Natural killer cell treated with Interleukin-12 subunit alpha and Interleukin-12 subunit beta and Interleukin-15 and Interleukin-18, amount 100 ng/mL, for 72 hours (primary cell): ENCODE results near the gene EFCAB12. TPM values are rescaled to one million over a fixed set of nuclear protein-coding genes. Genes with fewer than 3 reads are reported as not detected.
"Not testable (repeated sequence)": the region's sequence is repeated elsewhere in the genome, so short reads cannot be mapped to it uniquely, and the experiment has no call there.

Source experiments
- ATAC-seq, 2 donors: fragments of 150-1000 bp; cut with Tn5 transposase in 1 of 2; sonication (Bioruptor Pico), chemical (Tn5 transposase) in 1 of 2; 2 replicates each; pipeline ENCODE4 v1.10.0; 2021
- DNase-seq: peaks from one replicate; pipeline ENCODE4 v3.0.0; 2022; ENCODE audit warnings: low spot score
- H3K27ac Mint-ChIP-seq, 2 donors: 1 replicate in 1 of 2; 2 replicates in 1 of 2; pipeline ENCODE4 v1.8.0; 2022; ENCODE audit warnings: mixed read lengths in 2 of 2, mild to moderate bottlenecking in 1 of 2, moderate library complexity in 1 of 2
- H3K27me3 Mint-ChIP-seq, 2 donors: 1 replicate in 1 of 2; 2 replicates in 1 of 2; pipeline ENCODE4 v1.8.0; 2022; ENCODE audit warnings: mixed read lengths in 2 of 2
- H3K36me3 Mint-ChIP-seq: one replicate; pipeline ENCODE4 v1.8.0; 2022; ENCODE audit warnings: mixed read lengths
- H3K4me1 Mint-ChIP-seq, 2 donors: 1 replicate in 1 of 2; 2 replicates in 1 of 2; pipeline ENCODE4 v1.8.0; 2022; ENCODE audit warnings: low read depth in 2 of 2, mixed read lengths in 2 of 2, mild to moderate bottlenecking in 1 of 2
- H3K4me3 Mint-ChIP-seq: one replicate; pipeline ENCODE4 v1.8.0; 2022; ENCODE audit warnings: mixed read lengths
- H3K9me3 Mint-ChIP-seq: 2 replicates; pipeline ENCODE4 v1.8.0; 2022; ENCODE audit warnings: mixed read lengths
- total RNA-seq, 2 donors: library from RNA; stranded (reverse); gene quantifications; one replicate each; pipeline ENCODE4 v1.2.3, GENCODE V29; 2022

Gene EFCAB12
- total RNA-seq, 2 donors from 2014 or later: 1.0 to 2.3 TPM

DNA sequence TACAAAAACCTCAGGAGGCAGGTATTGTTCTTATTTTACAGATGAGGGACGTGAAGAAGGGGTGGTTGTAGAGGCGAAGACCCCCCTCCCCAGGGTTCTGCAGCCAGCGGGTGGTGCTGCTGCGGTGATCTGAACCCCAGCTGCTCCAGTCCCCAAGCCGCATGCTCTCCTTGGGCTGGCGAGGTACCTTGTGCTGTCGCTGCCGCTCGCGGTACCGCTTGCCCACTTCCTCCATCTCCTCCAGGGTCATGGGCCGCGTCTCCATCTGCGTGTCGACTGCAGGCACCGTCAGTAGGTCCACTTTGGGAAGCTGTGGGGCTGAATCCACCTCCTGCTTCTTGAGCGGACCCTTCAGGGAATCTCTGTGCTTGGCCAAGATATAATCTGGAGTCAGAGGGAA lies 17.5 kb downstream of the EFCAB12 start:
- DNase-seq (no peak), ATAC-seq (no peak)
- Mint-ChIP-seq H3K27ac (no peak overlapping the region), H3K4me3 (no peak overlapping the region), H3K27me3 (peaks cover 0 to 2% of the 10 kb centered on the region in 2 donors), H3K36me3 (no peaks in the 10 kb centered on the region), H3K4me1 (no peaks in the 10 kb centered on the region), H3K9me3 (no peaks in the 10 kb centered on the region)

DNA sequence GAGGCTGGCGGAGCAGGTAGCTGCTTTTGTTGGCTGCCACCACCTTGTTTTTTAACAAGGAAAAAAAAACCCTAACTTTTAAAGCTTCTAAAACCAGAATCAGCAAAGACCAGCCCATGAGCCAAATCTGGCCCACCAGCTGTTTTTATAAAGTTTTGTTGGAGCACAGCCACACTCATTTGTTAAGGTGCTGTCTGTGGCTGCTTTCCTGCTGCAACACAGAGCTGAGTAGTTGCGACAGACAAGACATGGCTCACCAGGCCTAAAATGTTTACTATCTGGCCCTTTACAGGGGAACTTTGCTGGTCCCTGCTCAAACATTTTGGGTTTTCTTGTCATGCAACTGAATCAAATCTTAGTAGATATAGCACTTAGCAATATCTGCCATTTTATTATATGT lies 18.9 kb downstream of the EFCAB12 start:
- Mint-ChIP-seq H3K27ac (no peak overlapping the region), H3K36me3 (no peaks in the 10 kb centered on the region), H3K27me3 (peaks cover 0 to 2% of the 10 kb centered on the region in 2 donors), H3K9me3 (no peaks in the 10 kb centered on the region), H3K4me3 (no peak overlapping the region), H3K4me1 (no peaks in the 10 kb centered on the region)
- DNase-seq: no peak
- no peak for ATAC-seq

DNA sequence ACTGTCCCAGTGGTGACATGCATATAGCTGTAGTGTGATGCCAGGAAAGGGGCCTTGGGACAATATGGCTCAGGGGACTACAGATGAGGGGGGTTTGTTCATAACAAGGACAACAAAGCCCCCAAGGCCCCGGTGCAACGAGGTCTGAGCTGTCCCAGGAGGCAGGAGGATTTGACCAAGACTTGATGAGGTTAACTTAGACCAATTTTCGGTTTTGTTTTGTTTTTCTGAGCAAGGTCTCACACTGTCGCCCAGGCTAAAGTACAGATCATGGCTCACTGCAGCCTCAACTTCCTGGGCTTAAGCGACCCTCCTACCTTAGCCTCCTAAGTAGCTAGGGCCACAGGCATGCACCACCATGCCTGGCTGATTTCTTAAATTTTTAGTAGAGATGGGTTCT lies 23.8 kb downstream of the EFCAB12 start:
- Mint-ChIP-seq H3K4me3 (no peak overlapping the region), H3K36me3 (no peaks in the 10 kb centered on the region), H3K4me1 (peaks cover 0 to 4% of the 10 kb centered on the region in 2 donors), H3K27ac (no peak overlapping the region), H3K27me3 (no peaks in the 10 kb centered on the region), H3K9me3 (no peaks in the 10 kb centered on the region)
- no peak for ATAC-seq
- DNase-seq: no peak

DNA sequence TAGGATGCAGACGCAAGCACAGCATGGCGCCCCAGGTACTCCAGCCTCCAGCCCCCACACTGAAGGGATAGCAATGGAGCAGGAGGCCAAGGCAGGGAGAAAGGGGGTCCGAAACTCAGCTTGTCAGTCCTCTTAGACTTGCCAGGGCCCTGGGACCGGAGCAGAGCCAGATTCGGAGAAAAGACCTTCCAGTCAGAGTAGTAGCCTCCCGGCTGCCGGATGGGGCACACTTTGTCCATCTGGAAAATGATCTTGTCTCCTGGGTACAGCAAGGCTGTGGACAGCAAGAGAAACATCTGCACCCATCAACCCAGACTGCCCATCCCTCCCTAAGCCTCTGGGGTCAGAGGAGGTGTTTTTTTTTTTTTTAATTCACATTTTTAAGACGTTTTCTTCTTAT lies 24.3 kb downstream of the EFCAB12 start:
- ATAC-seq (no peak), DNase-seq (no peak)
- H3K4me1 Mint-ChIP-seq: peaks cover 0 to 6% of the 10 kb centered on the region in 2 donors
- no peak overlapping the region for H3K27ac Mint-ChIP-seq
- H3K9me3 Mint-ChIP-seq: no peaks in the 10 kb centered on the region
- no peaks in the 10 kb centered on the region for H3K36me3 Mint-ChIP-seq
- no peak overlapping the region for H3K4me3 Mint-ChIP-seq
- no peaks in the 10 kb centered on the region for H3K27me3 Mint-ChIP-seq

DNA sequence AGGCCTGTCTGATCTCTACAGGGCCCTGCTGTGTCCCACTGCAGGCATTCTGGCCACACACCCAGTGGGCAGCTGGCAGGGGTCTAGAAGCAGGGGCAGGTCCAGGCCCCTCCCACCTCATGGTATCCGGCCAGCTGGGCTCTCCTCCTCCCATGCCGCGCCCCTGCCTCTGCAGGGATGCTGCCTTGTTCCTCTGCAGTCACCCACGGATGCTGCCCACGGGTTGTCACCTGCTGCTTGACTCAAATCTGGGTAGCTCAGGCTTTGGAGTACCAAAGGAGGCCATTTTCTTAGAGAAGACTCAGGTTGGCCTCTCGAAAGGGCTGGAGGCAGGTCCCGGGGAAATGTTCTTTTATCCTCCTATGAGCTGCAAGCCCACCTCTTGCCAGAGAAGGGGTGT lies 25.0 kb downstream of the EFCAB12 start:
- H3K27ac Mint-ChIP-seq: no peak overlapping the region
- peaks cover 4 to 11% of the 10 kb centered on the region in 2 donors for H3K4me1 Mint-ChIP-seq
- no peak for DNase-seq
- H3K36me3 Mint-ChIP-seq: no peaks in the 10 kb centered on the region
- no peaks in the 10 kb centered on the region for H3K9me3 Mint-ChIP-seq
- no peak for ATAC-seq
- H3K4me3 Mint-ChIP-seq: no peak overlapping the region
- H3K27me3 Mint-ChIP-seq: no peaks in the 10 kb centered on the region

DNA sequence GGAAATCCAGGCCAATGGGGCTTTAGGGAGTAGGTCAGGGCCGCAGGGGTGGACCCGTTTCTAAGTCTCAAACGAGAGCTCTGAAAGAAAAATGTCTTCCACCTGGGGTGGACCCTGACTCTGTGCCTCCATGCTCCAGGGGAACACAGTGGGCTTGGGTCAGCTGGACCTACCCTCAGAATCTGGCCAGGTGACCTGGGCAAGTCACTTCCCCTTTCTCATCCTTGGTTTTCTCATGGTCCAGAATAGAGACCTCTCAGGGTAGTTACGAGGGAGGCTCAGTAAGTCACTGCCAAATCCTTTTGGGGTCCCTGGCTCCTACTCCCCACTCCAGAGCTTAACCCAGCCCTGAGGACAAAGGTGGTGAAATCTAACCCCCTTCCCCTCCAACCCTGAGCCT lies 25.8 kb downstream of the EFCAB12 start:
- Mint-ChIP-seq H3K4me1 (peaks cover 12 to 18% of the 10 kb centered on the region in 2 donors), H3K27me3 (no peaks in the 10 kb centered on the region), H3K4me3 (no peak overlapping the region), H3K36me3 (no peaks in the 10 kb centered on the region), H3K27ac (no peak overlapping the region), H3K9me3 (no peaks in the 10 kb centered on the region)
- no peak for DNase-seq
- no peak for ATAC-seq

- ATAC-seq (no peak), DNase-seq (no peak)
- Mint-ChIP-seq H3K36me3 (no peaks in the 10 kb centered on the region), H3K4me3 (no peak overlapping the region), H3K27me3 (no peaks in the 10 kb centered on the region), H3K4me1 (peaks cover 17 to 22% of the 10 kb centered on the region in 2 donors), H3K9me3 (no peaks in the 10 kb centered on the region), H3K27ac (no peak overlapping the region)
These were observed 26.2 kb downstream of the EFCAB12 start for GRCh38 chr3:129402210-129402609.

GRCh38 chr3:129399895-129400357 lies 28.5 kb downstream of the EFCAB12 start:
- Mint-ChIP-seq H3K36me3 (no peaks in the 10 kb centered on the region), H3K4me3 (peak overlapping the region; percentile 96), H3K27ac (peak overlapping the region; percentile 98 to 100), H3K4me1 (peaks cover 26 to 34% of the 10 kb centered on the region in 2 donors), H3K9me3 (no peaks in the 10 kb centered on the region), H3K27me3 (no peaks in the 10 kb centered on the region)
- ATAC-seq (peak in 1 of 2 donors; percentile 8), DNase-seq (no peak)

GRCh38 chr3:129399145-129399894 lies 29.1 kb downstream of the EFCAB12 start:
- DNase-seq: peak; percentile 86
- Mint-ChIP-seq H3K36me3 (no peaks in the 10 kb centered on the region), H3K9me3 (no peaks in the 10 kb centered on the region), H3K4me3 (peak overlapping the region; percentile 96), H3K27me3 (no peaks in the 10 kb centered on the region), H3K4me1 (peaks cover 31 to 39% of the 10 kb centered on the region in 2 donors), H3K27ac (peak overlapping the region; percentile 98 to 100)
- peak; percentile 81 to 90 for ATAC-seq

DNA sequence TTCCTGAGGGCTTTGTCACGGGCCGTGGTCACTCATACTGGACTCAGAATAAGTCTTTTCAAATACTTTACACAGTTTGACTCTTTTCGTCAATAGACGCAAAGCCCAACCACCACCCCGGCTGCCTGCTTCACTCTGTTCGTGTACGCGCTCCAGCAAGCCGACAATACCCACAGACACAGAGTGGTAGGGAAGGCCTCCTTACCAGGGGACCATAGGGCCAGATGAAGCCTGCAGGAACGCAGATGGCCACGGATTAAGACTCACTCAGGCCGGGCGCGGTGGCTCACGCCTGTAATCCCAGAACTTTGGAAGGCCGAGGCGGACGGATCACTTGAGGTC lies 29.7 kb downstream of the EFCAB12 start:
- DNase-seq (no peak), ATAC-seq (peak in 1 of 2 donors; percentile 41)
- H3K27ac Mint-ChIP-seq: peak overlapping the region; percentile 98 to 100
- peaks cover 31 to 40% of the 10 kb centered on the region in 2 donors for H3K4me1 Mint-ChIP-seq
- no peaks in the 10 kb centered on the region for H3K27me3 Mint-ChIP-seq
- peak overlapping the region; percentile 96 for H3K4me3 Mint-ChIP-seq
- H3K9me3 Mint-ChIP-seq: no peaks in the 10 kb centered on the region
- H3K36me3 Mint-ChIP-seq: no peaks in the 10 kb centered on the region

- H3K36me3 Mint-ChIP-seq, ATAC-seq, H3K4me3 Mint-ChIP-seq, DNase-seq, H3K9me3 Mint-ChIP-seq, H3K27ac Mint-ChIP-seq, H3K27me3 Mint-ChIP-seq: not testable (repeated sequence)
- H3K4me1 Mint-ChIP-seq: peaks cover 31 to 34% of the 10 kb centered on the region in 2 donors
These were observed 34.5 kb downstream of the EFCAB12 start for GRCh38 chr3:129393760-129394564.

DNA sequence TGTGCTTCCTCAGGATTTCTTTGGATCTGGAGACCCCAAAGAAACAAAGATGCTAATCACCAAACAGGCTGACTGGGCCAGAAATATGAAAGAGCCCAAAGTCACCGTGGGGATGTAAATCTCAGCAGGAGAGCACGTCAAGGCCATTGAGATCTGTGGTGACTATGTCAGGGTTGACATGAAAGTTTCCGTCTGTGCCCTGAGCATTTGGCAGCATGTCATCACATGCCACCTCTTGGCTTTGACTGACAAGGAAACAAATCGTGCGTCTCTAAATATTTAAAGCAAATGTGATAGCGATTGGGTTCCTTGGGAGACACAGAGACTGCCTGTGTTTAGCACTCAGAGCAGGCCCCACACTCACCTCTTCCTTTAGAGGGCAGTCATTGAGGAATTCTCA lies 35.2 kb downstream of the EFCAB12 start:
- no peaks in the 10 kb centered on the region for H3K9me3 Mint-ChIP-seq
- H3K27ac Mint-ChIP-seq: no peak overlapping the region
- peaks cover 2% of the 10 kb centered on the region for H3K36me3 Mint-ChIP-seq
- H3K4me1 Mint-ChIP-seq: peaks cover 25 to 27% of the 10 kb centered on the region in 2 donors
- ATAC-seq (no peak), DNase-seq (no peak)
- H3K4me3 Mint-ChIP-seq: no peak overlapping the region
- no peaks in the 10 kb centered on the region for H3K27me3 Mint-ChIP-seq

- peak in 1 of 2 donors; percentile 33 for ATAC-seq
- H3K36me3 Mint-ChIP-seq, H3K27ac Mint-ChIP-seq: not testable (repeated sequence)
These were observed 36.1 kb downstream of the EFCAB12 start for GRCh38 chr3:129392106-129392887.

More at GRCh38 chr3:129392106-129392887, 36.1 kb downstream of the EFCAB12 start:
- peaks cover 16 to 19% of the 10 kb centered on the region in 2 donors for H3K4me1 Mint-ChIP-seq
- H3K27me3 Mint-ChIP-seq, H3K9me3 Mint-ChIP-seq, DNase-seq, H3K4me3 Mint-ChIP-seq: not testable (repeated sequence)
